ENCODE measurements around the gene COL9A2.

Gene COL9A2

DNA sequence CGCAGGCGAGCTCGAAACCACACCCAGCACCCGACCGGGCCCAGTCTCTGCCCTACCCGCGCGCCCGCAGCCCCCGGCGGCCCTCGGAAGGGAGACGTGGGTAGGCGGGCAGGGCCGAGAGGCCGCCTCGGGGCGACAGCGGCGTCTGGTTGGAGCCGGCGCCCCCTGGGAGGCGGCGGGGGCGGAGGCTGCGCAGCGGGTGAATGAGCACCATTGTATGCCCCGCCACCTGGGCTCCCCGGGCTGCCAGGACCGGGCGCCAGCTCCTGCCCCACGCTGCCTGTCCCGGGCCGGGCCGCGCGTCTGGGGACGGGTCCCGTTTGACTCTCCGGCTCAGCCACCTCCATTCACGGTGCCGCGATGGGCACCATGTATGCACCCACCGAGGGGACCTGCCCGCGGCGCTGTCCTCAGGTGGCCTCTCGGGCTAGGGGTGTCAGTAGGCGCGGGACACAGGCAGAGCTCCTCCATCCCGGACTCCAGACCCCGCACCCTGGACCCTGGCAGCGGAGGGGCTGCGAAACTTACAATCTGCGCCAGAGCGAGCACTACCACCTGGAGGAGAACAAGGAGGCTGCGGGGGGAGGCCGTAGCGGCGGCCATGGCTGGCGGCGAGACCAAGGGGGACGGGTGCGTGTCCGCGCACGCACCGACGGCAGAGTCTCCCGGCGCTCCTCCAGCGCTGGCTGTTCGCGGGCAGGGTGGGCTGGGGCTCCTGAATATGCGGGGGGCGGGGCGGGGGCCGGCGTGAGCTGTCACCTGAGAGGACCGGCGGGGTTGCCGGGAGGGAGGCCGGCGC is at the start of gene COL9A2:
Gene COL9A2 (minus strand): TSS at position 692 of the 799 bp plus-strand sequence. CDS start 89 bp downstream, at position 603.
- peak within 1 kb of the TSS; percentile 22 for H3K4me3 ChIP-seq (ENCODE audit: low read depth, low read length)
- TF ChIP-seq CTCF (IDR thresholded peaks at IDR 0.05; ENCODE audit: low read depth, low read length): no peak

DNA sequence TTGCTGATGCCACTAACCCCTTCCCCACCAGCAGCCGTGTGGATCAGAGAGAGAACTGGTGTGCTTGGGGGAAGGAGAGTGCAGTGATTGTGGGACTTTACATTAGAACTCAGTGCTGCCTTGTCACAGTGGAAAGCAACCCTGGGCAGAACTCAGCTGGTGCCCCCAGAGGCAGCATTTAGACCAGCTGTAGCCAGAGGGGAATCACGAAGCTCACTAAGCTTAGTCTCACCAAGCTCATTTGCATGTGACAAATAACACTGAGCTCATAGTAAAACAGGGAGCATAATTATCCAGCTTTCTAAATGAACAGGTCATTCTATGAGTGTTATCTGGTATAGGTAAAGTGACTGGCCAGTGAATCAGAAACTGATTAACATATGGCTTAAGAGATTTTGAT is 46.6 kb upstream of the COL9A2 start:
- TF ChIP-seq CTCF (IDR thresholded peaks at IDR 0.05; ENCODE audit: low read depth, low read length): no peak

DNA sequence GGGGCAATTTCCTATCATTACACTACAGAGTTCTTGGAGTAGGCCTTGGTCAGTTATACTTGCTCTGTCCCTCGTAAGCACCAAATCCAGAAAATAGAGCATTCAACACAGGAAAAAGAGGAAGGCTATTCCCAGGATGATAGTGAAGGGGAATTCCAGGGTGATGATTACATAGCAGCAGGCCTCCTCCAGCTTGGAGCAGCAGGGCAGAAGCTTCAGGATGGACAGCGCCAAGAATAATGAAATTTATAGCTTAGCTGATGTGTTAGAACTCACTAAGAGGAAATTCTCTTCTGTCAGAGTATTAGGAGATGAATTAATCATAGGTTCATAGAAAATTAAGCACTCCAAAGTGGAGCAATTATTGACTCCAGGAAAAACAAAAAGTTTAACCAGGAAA is 45.6 kb upstream of the COL9A2 start:
- TF ChIP-seq CTCF (IDR thresholded peaks at IDR 0.05; ENCODE audit: low read depth, low read length): no peak

More for the DNA sequence above, 46.6 kb upstream of the COL9A2 start:
- no peak overlapping the region for H3K4me3 ChIP-seq (ENCODE audit: low read depth, low read length)

DNA sequence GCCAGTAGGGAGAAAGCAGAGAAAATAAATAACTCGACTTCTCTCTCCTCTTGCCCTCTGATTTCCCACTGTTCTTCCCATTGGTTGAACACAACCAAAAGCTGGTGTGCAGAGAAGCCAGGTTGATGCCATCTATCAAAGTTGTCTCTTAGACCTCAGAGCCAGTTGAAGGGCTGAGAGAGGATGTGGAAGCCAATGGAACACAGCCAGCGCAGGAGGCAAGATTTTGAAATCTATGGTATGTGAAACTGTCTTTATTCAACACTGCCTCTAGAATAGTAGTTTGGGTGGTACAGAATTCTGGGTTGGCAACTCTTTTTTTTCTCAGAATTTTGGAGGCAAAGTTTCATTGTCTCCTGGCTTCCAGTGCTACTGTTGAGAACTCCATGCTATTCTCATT is 45.1 kb upstream of the COL9A2 start:
- no peak overlapping the region for H3K4me3 ChIP-seq (ENCODE audit: low read depth, low read length)
- no peak for TF ChIP-seq CTCF (IDR thresholded peaks at IDR 0.05; ENCODE audit: low read depth, low read length)

More for the DNA sequence above, 45.6 kb upstream of the COL9A2 start:
- H3K4me3 ChIP-seq (ENCODE audit: low read depth, low read length): no peak overlapping the region

GRCh38 chr1:40361637-40362036 is 44.6 kb upstream of the COL9A2 start:
- TF ChIP-seq CTCF (IDR thresholded peaks at IDR 0.05; ENCODE audit: low read depth, low read length): no peak
- H3K4me3 ChIP-seq (ENCODE audit: low read depth, low read length): no peak overlapping the region

DNA sequence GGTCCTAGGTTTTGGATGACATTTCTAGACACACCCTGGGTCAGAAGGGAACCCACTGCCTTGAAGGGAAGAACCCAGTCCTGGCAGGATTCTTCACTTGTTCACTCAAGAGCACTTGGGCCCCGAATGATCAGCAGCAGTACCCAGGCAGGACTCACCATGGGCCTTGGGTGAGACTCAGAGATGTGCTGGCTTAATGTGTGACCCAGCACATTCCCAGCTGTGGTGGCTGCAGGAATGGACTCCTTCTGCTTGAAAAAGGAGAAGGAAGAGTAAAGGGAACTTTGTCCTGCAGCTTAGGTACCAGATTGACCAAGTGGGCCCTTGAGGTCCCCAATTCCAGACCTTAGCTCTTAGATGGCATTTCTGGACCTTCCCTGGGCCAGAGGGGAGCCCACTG is 44.1 kb upstream of the COL9A2 start:
- TF ChIP-seq CTCF (IDR thresholded peaks at IDR 0.05; ENCODE audit: low read depth, low read length): no peak
- no peak overlapping the region for H3K4me3 ChIP-seq (ENCODE audit: low read depth, low read length)

DNA sequence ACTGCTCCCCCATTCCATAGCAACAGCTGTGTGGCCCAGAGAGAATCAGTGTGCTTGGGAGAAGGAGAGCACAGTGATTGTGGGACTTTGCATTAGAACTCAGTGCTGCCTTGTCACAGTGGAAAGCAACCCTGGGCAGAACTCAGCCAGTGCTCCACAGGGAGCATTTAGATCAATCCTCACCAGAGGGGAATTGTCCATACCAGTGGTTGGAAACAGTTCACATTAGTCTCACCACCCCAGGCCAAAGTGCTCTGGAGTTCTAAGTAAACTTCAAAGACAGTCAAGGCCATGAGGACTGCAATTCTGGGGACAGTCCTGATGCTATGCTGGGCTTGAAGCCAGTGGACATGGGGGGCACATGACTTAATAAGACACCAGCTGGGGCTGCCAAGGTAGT is 43.5 kb upstream of the COL9A2 start:
- H3K4me3 ChIP-seq (ENCODE audit: low read depth, low read length): no peak overlapping the region
- TF ChIP-seq CTCF (IDR thresholded peaks at IDR 0.05; ENCODE audit: low read depth, low read length): no peak

Measured in WI38 (cell line).